ENCODE results near the gene BBOX1.
"Not testable (repeated sequence)": the region's sequence is repeated elsewhere in the genome, so short reads cannot be mapped to it uniquely, and the experiment has no call there.

BBOX1 gene

DNA sequence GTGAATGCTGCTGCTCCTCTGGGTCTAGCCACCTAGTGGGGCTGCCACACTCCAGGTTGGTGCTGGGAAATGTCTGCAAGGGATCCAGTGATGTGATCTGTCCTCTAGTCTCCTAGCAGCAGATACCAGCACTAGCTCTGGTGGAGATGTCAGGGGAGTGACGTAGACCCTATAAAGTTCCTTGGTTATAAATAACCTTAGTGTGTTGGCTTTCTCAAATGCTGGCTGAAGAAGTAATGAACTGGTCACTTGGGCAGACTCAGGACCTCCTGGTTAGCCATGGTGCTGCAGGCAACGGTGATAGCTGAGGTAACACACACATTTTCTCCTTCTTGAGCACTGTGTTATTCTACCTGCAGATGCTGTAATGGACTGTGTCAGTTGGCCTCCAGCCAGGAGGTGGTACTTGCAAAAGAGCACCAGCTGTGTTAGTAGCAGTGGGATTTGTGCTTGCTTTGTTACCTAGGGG lies 35.5 kb downstream of the BBOX1 start:
- TF ChIP-seq POLR2A (IDR thresholded peaks at IDR 0.05; ENCODE audit: low read depth, low read length) = no peak
- no peak for TF ChIP-seq PAX5 (IDR thresholded peaks at IDR 0.05; ENCODE audit: insufficient read depth, low read length, severe bottlenecking)
- TF ChIP-seq POU2F2 (IDR thresholded peaks at IDR 0.05; ENCODE audit: low read depth, low read length) = no peak
- TF ChIP-seq TAF1 (IDR thresholded peaks at IDR 0.05; ENCODE audit: low read depth, low read length) = no peak
- no peak for TF ChIP-seq SPI1 (IDR thresholded peaks at IDR 0.05; ENCODE audit: low read depth, low read length)
- no peak for TF ChIP-seq POLR2AphosphoS5 (IDR thresholded peaks at IDR 0.05; ENCODE audit: low read depth, low read length)
- FAIRE-seq = no peak
- no peak for DNase-seq (ENCODE audit: insufficient read length, low spot score)

DNA sequence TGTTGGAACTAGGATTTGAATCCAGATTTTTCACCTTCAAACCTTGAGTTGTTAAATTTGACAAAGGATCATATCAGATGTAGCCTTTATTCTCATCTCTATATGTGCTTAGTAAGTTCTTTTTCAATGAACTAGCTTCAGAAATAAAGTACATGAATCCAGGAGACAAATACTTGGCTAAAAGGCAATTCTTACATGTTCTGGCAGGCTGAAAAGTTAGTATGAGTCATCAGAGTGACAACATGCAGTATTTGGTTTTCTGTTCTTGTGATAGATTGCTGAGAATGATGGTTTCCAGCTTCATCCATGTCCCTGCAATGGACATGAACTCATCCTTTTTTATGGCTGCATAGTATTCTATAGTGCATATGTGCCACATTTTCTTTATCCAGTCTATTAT lies 40.4 kb downstream of the BBOX1 start:
- FAIRE-seq = no peak

DNA sequence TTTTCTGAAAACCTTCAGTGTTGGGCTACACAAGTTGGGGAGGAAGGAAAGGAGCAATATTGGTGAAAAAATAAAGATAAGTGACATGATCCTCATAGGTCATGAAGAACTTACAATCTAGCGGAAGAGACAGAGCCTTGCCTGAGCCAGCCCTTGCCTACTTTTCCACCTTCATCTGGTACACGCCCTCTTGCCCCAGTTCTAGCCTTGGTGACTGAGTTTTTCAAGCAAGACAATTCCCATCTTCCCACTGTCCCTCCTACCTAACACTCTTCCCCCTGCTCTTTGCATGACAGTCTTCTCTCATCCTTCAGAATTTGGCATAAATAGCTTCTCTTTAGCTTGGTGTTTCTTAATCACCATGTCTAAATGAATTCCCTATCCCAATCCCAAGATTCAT lies 42.6 kb downstream of the BBOX1 start:
- TF ChIP-seq POLR2AphosphoS5 (IDR thresholded peaks at IDR 0.05; ENCODE audit: low read depth, low read length) (no peak), POU2F2 (IDR thresholded peaks at IDR 0.05; ENCODE audit: low read depth, low read length) (no peak), PAX5 (IDR thresholded peaks at IDR 0.05; ENCODE audit: insufficient read depth, low read length, severe bottlenecking) (no peak), POLR2A (IDR thresholded peaks at IDR 0.05; ENCODE audit: low read depth, low read length) (no peak), SPI1 (IDR thresholded peaks at IDR 0.05; ENCODE audit: low read depth, low read length) (no peak), TAF1 (IDR thresholded peaks at IDR 0.05; ENCODE audit: low read depth, low read length) (no peak)
- no peak for FAIRE-seq
- no peak for DNase-seq (ENCODE audit: insufficient read length, low spot score)

More for the DNA sequence above, 40.4 kb downstream of the BBOX1 start:
- DNase-seq (ENCODE audit: insufficient read length, low spot score) = no peak
- TF ChIP-seq PAX5 (IDR thresholded peaks at IDR 0.05; ENCODE audit: insufficient read depth, low read length, severe bottlenecking) = no peak
- no peak for TF ChIP-seq TAF1 (IDR thresholded peaks at IDR 0.05; ENCODE audit: low read depth, low read length)
- TF ChIP-seq POLR2AphosphoS5 (IDR thresholded peaks at IDR 0.05; ENCODE audit: low read depth, low read length) = no peak

DNA sequence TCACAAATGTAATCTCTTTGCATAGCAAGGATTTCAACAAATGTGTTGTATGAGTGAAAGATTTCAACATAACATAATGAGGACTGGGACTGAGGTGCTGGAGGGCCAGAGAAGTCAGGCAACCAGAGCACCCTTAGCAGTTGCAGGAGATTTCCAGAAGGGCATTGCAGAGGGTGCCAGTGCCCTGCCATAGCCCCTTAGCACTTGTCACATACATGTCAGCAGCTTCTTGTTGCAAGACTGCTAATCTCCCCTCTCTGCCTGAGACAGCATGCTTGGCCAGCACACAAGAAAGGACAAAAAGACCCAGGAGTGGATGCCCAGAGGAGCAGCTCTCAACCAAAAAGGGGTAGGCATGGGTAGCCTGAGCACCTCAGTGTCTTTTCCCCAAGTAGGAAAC lies 43.2 kb downstream of the BBOX1 start:
- no peak for FAIRE-seq
- TF ChIP-seq PAX5 (IDR thresholded peaks at IDR 0.05; ENCODE audit: insufficient read depth, low read length, severe bottlenecking) = no peak
- no peak for TF ChIP-seq POU2F2 (IDR thresholded peaks at IDR 0.05; ENCODE audit: low read depth, low read length)
- no peak for TF ChIP-seq POLR2A (IDR thresholded peaks at IDR 0.05; ENCODE audit: low read depth, low read length)
- TF ChIP-seq POLR2AphosphoS5 (IDR thresholded peaks at IDR 0.05; ENCODE audit: low read depth, low read length) = no peak
- TF ChIP-seq SPI1 (IDR thresholded peaks at IDR 0.05; ENCODE audit: low read depth, low read length) = no peak
- TF ChIP-seq TAF1 (IDR thresholded peaks at IDR 0.05; ENCODE audit: low read depth, low read length) = no peak
- no peak for DNase-seq (ENCODE audit: insufficient read length, low spot score)

DNA sequence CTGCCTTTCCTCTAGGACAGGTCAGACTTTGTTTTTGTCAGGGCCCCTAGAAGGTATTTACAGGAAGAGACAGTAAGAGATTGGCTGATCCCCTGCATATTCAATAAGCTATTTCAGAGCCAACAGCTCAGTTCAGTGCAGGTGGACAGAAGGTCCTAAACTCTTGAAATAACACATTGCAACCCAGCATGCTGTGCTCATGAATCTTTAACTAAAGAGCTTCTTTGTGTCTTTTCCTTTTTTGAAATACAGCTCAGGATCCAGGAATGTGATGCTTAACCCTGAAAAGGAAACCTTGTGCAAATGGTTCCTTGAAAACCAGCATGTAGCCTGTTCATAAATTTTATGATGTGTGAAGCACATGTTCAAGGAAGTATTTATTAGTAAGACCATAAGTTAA lies 43.9 kb downstream of the BBOX1 start:
- no peak for DNase-seq (ENCODE audit: insufficient read length, low spot score)
- TF ChIP-seq POLR2AphosphoS5 (IDR thresholded peaks at IDR 0.05; ENCODE audit: low read depth, low read length) (no peak), TAF1 (IDR thresholded peaks at IDR 0.05; ENCODE audit: low read depth, low read length) (no peak), POU2F2 (IDR thresholded peaks at IDR 0.05; ENCODE audit: low read depth, low read length) (no peak), SPI1 (IDR thresholded peaks at IDR 0.05; ENCODE audit: low read depth, low read length) (no peak), POLR2A (IDR thresholded peaks at IDR 0.05; ENCODE audit: low read depth, low read length) (no peak)
- FAIRE-seq = no peak

DNA sequence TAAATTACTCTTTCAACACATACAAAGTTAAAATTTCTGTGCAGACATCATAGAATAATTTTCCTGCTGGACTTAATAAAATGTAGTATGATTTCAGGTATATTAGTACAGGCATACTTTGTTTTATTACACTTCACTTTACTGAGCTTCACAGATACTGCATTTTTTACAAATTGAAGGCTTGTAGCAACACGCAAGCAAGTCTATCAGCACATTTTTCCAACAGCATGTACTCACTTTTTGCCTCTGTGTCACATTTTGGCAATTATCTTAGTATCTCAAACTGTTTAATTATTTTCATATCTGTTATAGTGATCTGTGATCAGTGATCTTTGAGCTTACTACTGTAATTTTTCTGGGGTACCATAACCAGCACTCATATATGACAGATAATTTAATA lies 44.5 kb downstream of the BBOX1 start:
- no peak for FAIRE-seq
- DNase-seq (ENCODE audit: insufficient read length, low spot score) = no peak
- TF ChIP-seq SPI1 (IDR thresholded peaks at IDR 0.05; ENCODE audit: low read depth, low read length) (no peak), POLR2AphosphoS5 (IDR thresholded peaks at IDR 0.05; ENCODE audit: low read depth, low read length) (no peak), PAX5 (IDR thresholded peaks at IDR 0.05; ENCODE audit: insufficient read depth, low read length, severe bottlenecking) (no peak), POU2F2 (IDR thresholded peaks at IDR 0.05; ENCODE audit: low read depth, low read length) (no peak), POLR2A (IDR thresholded peaks at IDR 0.05; ENCODE audit: low read depth, low read length) (no peak), TAF1 (IDR thresholded peaks at IDR 0.05; ENCODE audit: low read depth, low read length) (no peak)

DNA sequence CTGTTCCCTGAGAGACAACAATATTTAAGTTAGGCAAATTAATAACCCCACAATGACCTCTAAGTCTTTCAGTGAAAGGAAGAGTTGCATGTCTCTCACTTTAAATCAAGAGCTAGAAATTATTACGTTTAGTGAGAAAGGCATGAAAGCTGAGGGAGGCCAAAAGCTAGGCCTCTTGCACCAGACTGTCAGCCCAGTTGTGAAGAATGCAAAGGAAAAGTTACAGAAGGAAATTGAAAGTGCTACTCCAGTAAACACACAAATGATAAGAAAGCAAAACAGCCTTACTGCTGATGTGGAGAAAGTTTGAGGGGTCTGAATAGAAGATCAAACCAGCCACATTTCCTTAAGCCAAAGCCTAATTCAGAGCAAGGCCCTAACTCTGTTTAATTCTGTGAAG lies 45.0 kb downstream of the BBOX1 start:
- FAIRE-seq (no peak), DNase-seq (ENCODE audit: insufficient read length, low spot score) (no peak)
- TF ChIP-seq TAF1 (IDR thresholded peaks at IDR 0.05; ENCODE audit: low read depth, low read length) = no peak
- TF ChIP-seq POLR2AphosphoS5 (IDR thresholded peaks at IDR 0.05; ENCODE audit: low read depth, low read length) = no peak
- no peak for TF ChIP-seq POLR2A (IDR thresholded peaks at IDR 0.05; ENCODE audit: low read depth, low read length)
- no peak for TF ChIP-seq SPI1 (IDR thresholded peaks at IDR 0.05; ENCODE audit: low read depth, low read length)
- TF ChIP-seq POU2F2 (IDR thresholded peaks at IDR 0.05; ENCODE audit: low read depth, low read length) = no peak

DNA sequence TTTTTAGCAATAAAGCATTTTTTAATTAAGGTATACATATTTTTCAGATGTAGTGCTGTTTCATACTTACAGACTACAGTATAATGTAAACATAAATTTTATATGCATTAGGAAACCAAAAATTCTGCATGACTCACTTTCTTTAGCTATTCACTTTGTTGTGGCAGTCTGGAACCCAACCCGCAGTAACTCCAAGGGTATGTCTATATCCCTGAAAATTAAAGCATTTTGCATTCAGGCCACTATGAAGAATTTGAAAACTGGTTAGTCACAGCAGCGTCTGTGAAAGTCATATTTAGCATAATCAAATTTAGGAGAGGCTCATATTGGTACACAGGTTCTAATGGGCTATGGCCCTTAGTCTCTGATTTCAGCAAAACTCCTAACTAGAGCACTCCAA lies 46.8 kb downstream of the BBOX1 start:
- FAIRE-seq (no peak), DNase-seq (ENCODE audit: insufficient read length, low spot score) (no peak)
- TF ChIP-seq POLR2AphosphoS5 (IDR thresholded peaks at IDR 0.05; ENCODE audit: low read depth, low read length) = no peak

DNA sequence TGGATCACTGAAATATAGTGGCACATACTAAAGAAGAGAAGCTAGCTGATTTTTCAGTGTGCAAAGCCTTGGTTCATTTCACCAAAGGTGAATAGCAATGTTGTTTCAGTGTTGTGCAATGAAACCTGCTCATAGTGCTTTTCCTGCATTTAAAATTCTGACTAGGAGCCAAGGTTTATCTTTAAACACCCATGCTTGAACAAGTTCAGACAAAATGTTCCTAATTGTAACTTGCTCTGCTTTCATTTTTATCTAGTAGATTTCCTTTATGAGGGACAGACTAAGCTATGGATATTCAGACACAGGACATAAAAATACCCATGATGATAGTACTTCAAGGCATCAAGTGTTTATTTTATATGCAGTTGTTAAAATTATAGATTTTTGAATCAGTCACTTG lies 47.7 kb downstream of the BBOX1 start:
- no peak for DNase-seq (ENCODE audit: insufficient read length, low spot score)
- no peak for FAIRE-seq
- TF ChIP-seq POU2F2 (IDR thresholded peaks at IDR 0.05; ENCODE audit: low read depth, low read length) = no peak
- no peak for TF ChIP-seq PAX5 (IDR thresholded peaks at IDR 0.05; ENCODE audit: insufficient read depth, low read length, severe bottlenecking)
- no peak for TF ChIP-seq POLR2AphosphoS5 (IDR thresholded peaks at IDR 0.05; ENCODE audit: low read depth, low read length)
- no peak for TF ChIP-seq TAF1 (IDR thresholded peaks at IDR 0.05; ENCODE audit: low read depth, low read length)
- no peak for TF ChIP-seq SPI1 (IDR thresholded peaks at IDR 0.05; ENCODE audit: low read depth, low read length)
- TF ChIP-seq POLR2A (IDR thresholded peaks at IDR 0.05; ENCODE audit: low read depth, low read length) = no peak

DNA sequence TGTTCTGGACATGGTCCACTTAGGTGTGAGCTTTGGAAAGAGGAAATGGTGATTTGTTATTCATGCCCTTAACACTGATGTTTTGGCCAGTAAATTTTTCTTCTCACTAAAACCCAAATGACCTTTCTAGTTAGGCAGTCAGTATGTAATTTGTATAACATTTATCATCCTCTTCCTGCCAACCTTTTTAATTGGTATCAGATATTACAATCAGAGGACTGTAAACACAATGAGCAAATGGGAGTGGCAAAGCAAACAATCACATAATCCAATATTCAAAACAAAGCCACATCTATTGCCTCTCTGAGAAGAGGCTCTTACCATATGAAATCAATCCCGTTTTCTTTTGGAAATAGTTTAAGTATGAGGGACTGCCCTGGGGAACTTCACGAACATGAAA lies 49.1 kb downstream of the BBOX1 start:
- TF ChIP-seq TAF1 (IDR thresholded peaks at IDR 0.05; ENCODE audit: low read depth, low read length) = no peak
- no peak for TF ChIP-seq POLR2AphosphoS5 (IDR thresholded peaks at IDR 0.05; ENCODE audit: low read depth, low read length)
- no peak for TF ChIP-seq POU2F2 (IDR thresholded peaks at IDR 0.05; ENCODE audit: low read depth, low read length)
- TF ChIP-seq PAX5 (IDR thresholded peaks at IDR 0.05; ENCODE audit: insufficient read depth, low read length, severe bottlenecking) = no peak
- TF ChIP-seq SPI1 (IDR thresholded peaks at IDR 0.05; ENCODE audit: low read depth, low read length) = no peak
- TF ChIP-seq POLR2A (IDR thresholded peaks at IDR 0.05; ENCODE audit: low read depth, low read length) = no peak
- FAIRE-seq (no peak), DNase-seq (ENCODE audit: insufficient read length, low spot score) (no peak)

DNA sequence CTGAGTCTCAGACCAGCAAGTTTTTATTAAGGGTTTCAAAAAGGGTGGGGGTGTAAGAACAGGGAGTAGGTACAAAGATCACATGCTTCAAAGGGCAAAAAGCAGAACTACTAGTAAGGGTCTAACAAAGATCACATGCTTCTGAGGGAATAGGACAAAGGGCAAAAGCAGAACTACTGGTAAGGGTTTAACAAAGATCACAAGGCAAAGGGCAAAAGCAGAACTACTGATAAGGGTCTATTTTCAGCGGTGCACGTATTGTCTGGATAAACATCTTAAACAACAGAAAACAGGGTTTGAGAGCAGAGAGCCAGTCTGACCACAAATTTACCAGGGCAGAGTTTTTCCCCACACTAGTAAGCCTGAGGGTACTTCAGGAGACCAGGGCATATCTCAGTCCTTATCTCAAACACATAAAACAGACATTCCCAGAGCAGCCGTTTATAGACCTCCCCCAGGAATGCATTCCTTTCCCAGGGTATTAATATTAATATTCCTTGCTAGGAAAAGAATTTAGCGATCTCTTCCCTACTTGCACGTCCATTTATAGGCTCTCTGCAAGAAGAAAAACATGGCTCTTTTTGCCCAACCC lies 49.8 kb downstream of the BBOX1 start:
- not testable (repeated sequence) for FAIRE-seq

More for the DNA sequence above, 49.8 kb downstream of the BBOX1 start:
- not testable (repeated sequence) for DNase-seq (ENCODE audit: insufficient read length, low spot score)
